Peyer's patch (tissue), 4 donors: Measurements from ENCODE around the gene PLCB2.

Experiments
- CTCF ChIP-seq, 6 experiments: fragments of 450-650 bp in 4 of 6; fragments of 200-600 bp in 2 of 6; sonication (generic) in 1 of 6; IDR thresholded peaks; one replicate each; pipeline ENCODE4 v1.5.1; 2017 to 2019; ENCODE audit warnings: antibody characterized with exemption in 6 of 6, mild to moderate bottlenecking in 3 of 6, moderate library complexity in 1 of 6
- POLR2A ChIP-seq, 2 donors: fragments of 450-650 bp; IDR thresholded peaks; one replicate each; pipeline ENCODE4 v1.5.1; 2017; ENCODE audit warnings: antibody characterized with exemption in 2 of 2, mild to moderate bottlenecking in 2 of 2, moderate library complexity in 2 of 2

GRCh38 chr15:40251486-40252140 lies 56.1 kb downstream of the PLCB2 start:
- no peak for TF ChIP-seq CTCF (IDR thresholded peaks at IDR 0.05)
- TF ChIP-seq POLR2A (IDR thresholded peaks at IDR 0.05): no peak
